Activated CD4-positive, alpha-beta T cell treated with anti-CD3 and anti-CD28 coated beads, Interleukin-2, amount 50 U/mL, for 48 hours (primary cell): Measurements from ENCODE around the gene NPHP3.
"Not testable (repeated sequence)": the region's sequence is repeated elsewhere in the genome, so short reads cannot be mapped to it uniquely, and the experiment has no call there.

ENCODE experiments used
- DNase-seq, 2 experiments: peaks; one replicate each; pipeline ENCODE4 v3.0.0-alpha.2; 2020

The NPHP3 gene

DNA sequence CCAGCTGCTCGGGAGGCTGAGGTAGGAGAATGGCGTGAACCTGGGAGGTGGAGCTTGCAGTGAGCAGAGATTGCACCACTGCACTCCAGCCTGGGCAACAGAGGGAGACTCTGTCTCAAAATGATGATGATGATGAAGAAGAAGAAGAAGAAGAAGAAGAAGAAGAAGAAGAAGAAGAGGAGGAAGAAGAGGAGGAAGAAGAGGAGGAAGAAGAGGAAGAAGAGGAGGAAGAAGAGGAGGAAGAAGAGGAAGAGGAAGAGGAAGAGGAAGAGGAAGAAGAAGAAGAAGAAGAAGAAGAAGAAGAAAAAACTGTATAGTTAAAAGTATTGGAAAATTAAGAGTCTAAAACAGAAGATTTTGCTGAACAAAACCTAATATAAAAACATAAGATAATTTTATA, 80.8 kb downstream of the NPHP3 start:
- DNase-seq, result not testable (repeated sequence)

DNA sequence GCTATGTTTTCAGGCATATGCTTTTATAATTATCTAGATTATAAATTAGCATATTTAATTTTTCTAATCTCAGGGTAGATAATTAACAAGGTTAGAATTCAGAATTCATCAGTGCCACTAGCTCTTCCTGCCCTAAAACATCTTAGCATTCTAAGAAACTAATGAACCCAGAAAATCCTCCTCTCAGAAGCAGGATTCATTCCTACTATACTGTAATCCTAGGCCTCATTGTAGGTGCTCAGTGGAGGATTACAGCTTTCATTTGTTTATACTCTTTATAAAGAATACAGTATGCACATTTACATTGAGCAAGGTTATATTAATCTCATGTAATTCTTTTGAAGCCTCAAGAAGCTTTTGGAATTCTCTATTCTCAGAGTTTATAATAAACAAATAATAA, 83.5 kb downstream of the NPHP3 start:
- DNase-seq, result no peak

DNA sequence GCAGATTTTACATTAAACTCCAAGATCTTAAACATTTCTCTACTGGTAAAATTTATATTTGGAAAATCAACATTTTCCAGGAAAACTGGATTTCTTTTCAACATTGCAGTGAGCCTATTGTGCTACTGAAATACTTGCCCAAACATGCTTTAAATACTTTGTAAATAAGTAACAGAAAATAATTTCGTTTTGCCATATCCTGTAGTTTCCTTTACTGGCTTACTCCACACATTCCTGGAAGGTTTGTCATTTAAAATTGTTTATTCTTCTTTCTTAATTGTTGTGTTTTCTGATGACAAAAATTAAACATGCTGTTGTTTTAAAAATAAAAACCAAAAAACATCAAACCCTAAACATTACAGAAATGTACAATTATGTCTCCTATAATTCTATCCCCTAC, 84.6 kb downstream of the NPHP3 start:
- DNase-seq, result no peak

DNA sequence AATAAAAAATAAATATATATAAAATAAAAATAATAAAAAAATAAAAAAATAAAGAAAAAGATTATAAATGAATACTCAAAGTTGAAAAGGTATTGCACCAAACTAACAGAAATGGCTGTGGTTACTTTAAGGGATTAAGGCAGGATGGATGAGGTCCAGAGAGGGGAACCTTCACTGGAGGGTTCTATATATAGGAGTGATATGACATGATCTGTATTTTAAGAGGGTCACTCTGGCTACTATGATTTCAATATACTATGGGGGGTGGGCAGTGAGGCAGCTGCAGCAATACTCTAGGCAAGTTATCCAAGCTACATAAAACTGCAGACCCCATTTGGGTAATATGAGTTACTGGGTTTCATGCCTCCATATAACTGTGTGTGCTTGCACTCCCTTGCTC, 87.2 kb downstream of the NPHP3 start:
- no peak for DNase-seq
